ENCODE data around the gene SZT2. TPM values are rescaled to one million over a fixed set of nuclear protein-coding genes. Genes with fewer than 3 reads are reported as not detected.

SZT2 gene
- total RNA-seq, 3 donors from 2014 or later (not counting 1 experiment from before 2014, with no cell fraction given) = 103 to 128 (median 123) TPM

DNA sequence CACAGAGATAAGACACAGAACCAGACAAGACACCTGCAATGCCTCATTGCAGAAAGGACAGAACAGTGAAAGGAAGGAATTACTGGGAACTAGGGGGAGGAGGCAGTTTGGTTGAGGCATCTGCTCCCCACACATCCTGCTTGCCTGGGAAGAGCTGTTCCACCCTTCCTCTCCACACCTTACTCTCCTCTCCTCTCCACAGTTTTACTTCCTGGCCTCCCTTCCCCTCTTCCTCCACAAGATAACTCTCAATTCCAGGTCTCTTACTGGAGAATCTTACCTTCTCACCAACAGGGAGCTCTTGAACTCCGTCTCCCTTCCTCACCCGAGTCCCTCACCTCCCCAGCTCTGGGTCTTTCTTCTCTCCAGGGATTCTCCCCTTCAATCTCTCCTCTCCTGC is 24.0 kb upstream of the SZT2 start:
- H3K27me3 Mint-ChIP-seq (ENCODE audit: low read depth in 2 of 2) = no peaks in the 10 kb centered on the region
- no peaks in the 10 kb centered on the region for H3K9me3 Mint-ChIP-seq
- Histone ChIP-seq H3K27ac (ENCODE audit: low read length) (no peak overlapping the region), H3K36me3 (ENCODE audit: control insufficient read depth, insufficient read depth, low read length) (peaks cover 41% of the 10 kb centered on the region), H3K9me3 (ENCODE audit: control insufficient read depth, insufficient read depth, low read length) (no peaks in the 10 kb centered on the region), H3K27me3 (ENCODE audit: control insufficient read depth, insufficient read depth, low read length) (no peaks in the 10 kb centered on the region), H3K4me1 (ENCODE audit: control insufficient read depth, insufficient read depth, low read length) (peaks cover 32% of the 10 kb centered on the region), H3K4me3 (ENCODE audit: low read length) (no peak overlapping the region)
- H3K36me3 Mint-ChIP-seq = no peaks in the 10 kb centered on the region
- peak overlapping the region; percentile 64 for H3K4me3 Mint-ChIP-seq
- no peak for ATAC-seq
- 92% methylated on average over 2 of the region's 2 CpGs for WGBS (ENCODE audit: insufficient coverage)
- peak overlapping the region; percentile 90 to 94 for H3K27ac Mint-ChIP-seq
- no peak for DNase-seq
- intact Hi-C loops (cut with micrococcal nuclease) = no loop called here
- TF ChIP-seq, protein P1, sequence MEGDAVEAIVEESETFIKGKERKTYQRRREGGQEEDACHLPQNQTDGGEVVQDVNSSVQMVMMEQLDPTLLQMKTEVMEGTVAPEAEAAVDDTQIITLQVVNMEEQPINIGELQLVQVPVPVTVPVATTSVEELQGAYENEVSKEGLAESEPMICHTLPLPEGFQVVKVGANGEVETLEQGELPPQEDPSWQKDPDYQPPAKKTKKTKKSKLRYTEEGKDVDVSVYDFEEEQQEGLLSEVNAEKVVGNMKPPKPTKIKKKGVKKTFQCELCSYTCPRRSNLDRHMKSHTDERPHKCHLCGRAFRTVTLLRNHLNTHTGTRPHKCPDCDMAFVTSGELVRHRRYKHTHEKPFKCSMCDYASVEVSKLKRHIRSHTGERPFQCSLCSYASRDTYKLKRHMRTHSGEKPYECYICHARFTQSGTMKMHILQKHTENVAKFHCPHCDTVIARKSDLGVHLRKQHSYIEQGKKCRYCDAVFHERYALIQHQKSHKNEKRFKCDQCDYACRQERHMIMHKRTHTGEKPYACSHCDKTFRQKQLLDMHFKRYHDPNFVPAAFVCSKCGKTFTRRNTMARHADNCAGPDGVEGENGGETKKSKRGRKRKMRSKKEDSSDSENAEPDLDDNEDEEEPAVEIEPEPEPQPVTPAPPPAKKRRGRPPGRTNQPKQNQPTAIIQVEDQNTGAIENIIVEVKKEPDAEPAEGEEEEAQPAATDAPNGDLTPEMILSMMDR (IDR thresholded peaks at IDR 0.05) = no peak
- H3K4me1 Mint-ChIP-seq = peaks cover 32 to 55% of the 10 kb centered on the region in 2 donors

DNA sequence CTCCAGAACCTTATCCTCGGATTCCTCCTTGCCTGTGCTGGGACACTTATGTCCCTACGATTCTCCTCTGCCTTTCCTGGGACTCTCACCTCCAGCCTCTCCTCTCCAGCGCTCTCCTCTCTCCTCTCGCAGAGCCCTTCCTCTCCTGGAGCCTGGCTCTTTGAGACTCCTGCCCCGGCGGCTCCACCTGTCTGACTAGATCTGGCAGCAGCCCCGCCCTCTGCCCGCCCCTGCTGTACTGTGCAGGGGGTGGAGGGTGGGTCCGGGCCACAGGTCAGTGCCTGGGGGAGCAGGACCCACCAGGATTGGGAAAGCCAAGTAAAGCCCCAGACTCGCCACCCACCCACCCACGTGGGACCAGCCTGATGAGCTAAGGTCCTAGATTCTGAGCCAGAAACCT is 23.5 kb upstream of the SZT2 start:
- Mint-ChIP-seq H3K36me3 (no peaks in the 10 kb centered on the region), H3K27me3 (ENCODE audit: low read depth in 2 of 2) (no peaks in the 10 kb centered on the region), H3K9me3 (no peaks in the 10 kb centered on the region), H3K4me3 (peak overlapping the region; percentile 64), H3K4me1 (peaks cover 35 to 57% of the 10 kb centered on the region in 2 donors), H3K27ac (peak overlapping the region; percentile 90 to 94)
- ATAC-seq (no peak), DNase-seq (no peak)
- H3K4me3 ChIP-seq (ENCODE audit: low read length) = no peak overlapping the region
- H3K27ac ChIP-seq (ENCODE audit: low read length) = peak overlapping the region; percentile 80
- intact Hi-C loops (cut with micrococcal nuclease) = no loop called here
- 87% methylated on average over 11 of the region's 11 CpGs for WGBS (ENCODE audit: insufficient coverage)
- H3K4me1 ChIP-seq (ENCODE audit: control insufficient read depth, insufficient read depth, low read length) = peaks cover 32% of the 10 kb centered on the region
- H3K9me3 ChIP-seq (ENCODE audit: control insufficient read depth, insufficient read depth, low read length) = no peaks in the 10 kb centered on the region
- TF ChIP-seq, protein P1 (IDR thresholded peaks at IDR 0.05) = no peak
- H3K27me3 ChIP-seq (ENCODE audit: control insufficient read depth, insufficient read depth, low read length) = no peaks in the 10 kb centered on the region
- H3K36me3 ChIP-seq (ENCODE audit: control insufficient read depth, insufficient read depth, low read length) = peaks cover 41% of the 10 kb centered on the region

DNA sequence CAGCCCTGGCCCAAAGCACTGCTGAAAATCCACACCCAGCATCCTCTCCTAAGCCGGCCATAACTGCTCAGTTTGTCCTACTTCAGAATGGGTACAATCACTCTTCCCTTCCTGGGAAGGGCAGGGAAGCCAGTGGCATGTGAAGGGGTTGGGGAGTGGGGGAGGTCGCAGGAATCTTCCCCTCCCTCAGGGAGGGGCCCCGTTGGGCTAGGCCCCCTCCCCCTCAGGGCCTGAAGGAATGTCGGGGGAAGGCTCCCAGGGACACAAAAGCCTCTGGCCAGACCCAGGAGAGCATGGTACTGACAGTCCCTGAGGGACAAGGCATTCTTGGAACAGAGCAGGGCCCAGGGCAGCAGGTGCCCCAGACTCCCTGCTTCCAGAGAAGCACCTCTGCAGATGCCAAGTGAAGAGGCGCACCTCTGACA is 23.1 kb upstream of the SZT2 start:
- no peaks in the 10 kb centered on the region for H3K27me3 ChIP-seq (ENCODE audit: control insufficient read depth, insufficient read depth, low read length)
- Mint-ChIP-seq H3K4me1 (peaks cover 35 to 53% of the 10 kb centered on the region in 2 donors), H3K36me3 (no peaks in the 10 kb centered on the region), H3K9me3 (no peaks in the 10 kb centered on the region), H3K27ac (peak overlapping the region; percentile 90 to 94), H3K27me3 (ENCODE audit: low read depth in 2 of 2) (no peaks in the 10 kb centered on the region), H3K4me3 (peak overlapping the region; percentile 96)
- DNase-seq (no peak), ATAC-seq (no peak)
- peak overlapping the region; percentile 80 for H3K27ac ChIP-seq (ENCODE audit: low read length)
- peak overlapping the region; percentile 88 for H3K4me3 ChIP-seq (ENCODE audit: low read length)
- 24% methylated on average over 5 of the region's 5 CpGs for WGBS (ENCODE audit: insufficient coverage)
- TF ChIP-seq, protein P1 (IDR thresholded peaks at IDR 0.05) = no peak
- intact Hi-C loops (cut with micrococcal nuclease) = loop anchor here (1.0 kb wide), 1 partner anchor 23 kb away; the partner anchor contains the start of genes MED8 and SZT2
- H3K4me1 ChIP-seq (ENCODE audit: control insufficient read depth, insufficient read depth, low read length) = peaks cover 32% of the 10 kb centered on the region
- no peaks in the 10 kb centered on the region for H3K9me3 ChIP-seq (ENCODE audit: control insufficient read depth, insufficient read depth, low read length)
- peaks cover 37% of the 10 kb centered on the region for H3K36me3 ChIP-seq (ENCODE audit: control insufficient read depth, insufficient read depth, low read length)
